WERI-Rb-1 (cell line): ENCODE results near the gene OR13J1.
A peak's percentile ranks its signal among the peaks of the same experiment; 100 is the strongest.

Experiments
- DNase-seq: peaks from one replicate; pipeline ENCODE4 v3.0.0-alpha.2; 2020
- H3K27ac ChIP-seq: fragments of 250-450 bp; sonication (Bioruptor Pico); 2 replicates; pipeline ENCODE4 v1.5.1; 2020; ENCODE audit warnings: mild to moderate bottlenecking, moderate library complexity
- H3K27me3 ChIP-seq: fragments of 250-450 bp; sonication (Bioruptor Pico); 2 replicates; pipeline ENCODE4 v1.5.1; 2021; ENCODE audit warnings: mild to moderate bottlenecking, low read depth, moderate library complexity; ENCODE audit not compliant: insufficient read depth, severe bottlenecking
- H3K36me3 ChIP-seq: fragments of 250-450 bp; sonication (Bioruptor Pico); 2 replicates; pipeline ENCODE4 v1.5.1; 2020; ENCODE audit warnings: mild to moderate bottlenecking, moderate library complexity
- H3K4me3 ChIP-seq: 2 replicates; pipeline ENCODE4 v1.5.1; 2011; ENCODE audit warnings: low read depth, mild to moderate bottlenecking, control low read depth, low read length
- H3K9me3 ChIP-seq: fragments of 250-450 bp; sonication (Bioruptor Pico); 2 replicates; pipeline ENCODE4 v1.5.1; 2021; ENCODE audit warnings: mild to moderate bottlenecking, moderate library complexity; ENCODE audit not compliant: severe bottlenecking
- CTCF ChIP-seq: IDR thresholded peaks from 2 replicates; pipeline ENCODE4 v1.5.1; 2011; ENCODE audit warnings: low read depth, mild to moderate bottlenecking, control low read depth, inconsistent platforms, low read length

OR13J1 gene

GRCh38 chr9:35834260-35835215, 35.7 kb downstream of the OR13J1 start:
- H3K9me3 ChIP-seq: no peaks in the 10 kb centered on the region
- no peak for DNase-seq
- TF ChIP-seq CTCF: no peak
- H3K27ac ChIP-seq: no peak overlapping the region
- no peaks in the 10 kb centered on the region for H3K36me3 ChIP-seq
- H3K27me3 ChIP-seq: no peaks in the 10 kb centered on the region
- no peak overlapping the region for H3K4me3 ChIP-seq

- Histone ChIP-seq H3K4me3 (no peak overlapping the region), H3K27me3 (no peaks in the 10 kb centered on the region), H3K36me3 (no peaks in the 10 kb centered on the region), H3K9me3 (no peaks in the 10 kb centered on the region), H3K27ac (no peak overlapping the region)
- DNase-seq: no peak
- no peak for TF ChIP-seq CTCF
Observed at GRCh38 chr9:35832814-35833213, 37.4 kb downstream of the OR13J1 start.

GRCh38 chr9:35831040-35831439, 39.2 kb downstream of the OR13J1 start:
- H3K27ac ChIP-seq: no peak overlapping the region
- no peak overlapping the region for H3K4me3 ChIP-seq
- H3K36me3 ChIP-seq: no peaks in the 10 kb centered on the region
- H3K9me3 ChIP-seq: no peaks in the 10 kb centered on the region
- no peak for DNase-seq
- no peaks in the 10 kb centered on the region for H3K27me3 ChIP-seq
- no peak for TF ChIP-seq CTCF

- Histone ChIP-seq H3K27ac (0 out of 2 replicates have a peak overlapping the region, but pooled peaks have one; percentile 1), H3K4me3 (peak overlapping the region; percentile 69), H3K27me3 (no peaks in the 10 kb centered on the region), H3K36me3 (no peaks in the 10 kb centered on the region), H3K9me3 (no peaks in the 10 kb centered on the region)
- DNase-seq: no peak
- TF ChIP-seq CTCF: no peak
Observed at GRCh38 chr9:35829764-35830096, 40.5 kb downstream of the OR13J1 start.

- Histone ChIP-seq H3K27ac (peak within 1 kb of the TSS; percentile 78), H3K36me3 (no peaks in the 10 kb centered on the region), H3K9me3 (no peaks in the 10 kb centered on the region), H3K27me3 (no peaks in the 10 kb centered on the region), H3K4me3 (peak within 1 kb of the TSS; percentile 69)
- TF ChIP-seq CTCF: no peak
- peak; percentile 96 for DNase-seq
Observed at GRCh38 chr9:35829084-35829763, 41.0 kb downstream of the OR13J1 start, which contains the start of gene TMEM8B. Gene TMEM8B (plus strand): TSS chr9:35829228. CDS start chr9:35829448, 220 bp downstream.
